ENCODE data around the gene JARID2.

The JARID2 gene

DNA sequence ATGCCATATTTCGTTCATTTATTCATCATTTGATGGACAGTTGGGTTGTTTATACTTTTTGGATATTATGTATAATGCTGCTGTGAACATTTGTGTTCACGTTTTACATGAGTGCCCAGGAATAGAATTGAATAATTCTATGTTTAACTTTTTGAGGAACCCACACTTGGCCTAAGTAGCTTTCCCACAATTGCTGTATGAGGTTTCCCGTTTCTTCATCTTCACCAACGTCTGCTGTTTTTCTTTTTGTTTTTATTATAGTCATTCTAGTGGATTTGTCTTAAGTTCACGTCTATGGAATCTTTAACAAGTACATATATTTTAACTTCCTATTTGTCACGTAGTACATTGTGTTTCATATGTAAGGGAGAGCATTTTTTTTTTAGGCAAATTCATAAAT lies 110.3 kb downstream of the JARID2 start:
- DNase-seq (ENCODE audit: low read depth): peak; percentile 24
- TF ChIP-seq, protein P1, sequence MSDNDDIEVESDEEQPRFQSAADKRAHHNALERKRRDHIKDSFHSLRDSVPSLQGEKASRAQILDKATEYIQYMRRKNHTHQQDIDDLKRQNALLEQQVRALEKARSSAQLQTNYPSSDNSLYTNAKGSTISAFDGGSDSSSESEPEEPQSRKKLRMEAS (IDR thresholded peaks at IDR 0.05; ENCODE audit: low read depth, low read length): no peak
- TF ChIP-seq POLR2A (IDR thresholded peaks at IDR 0.05; ENCODE audit: extremely low read depth, insufficient read length): no peak

DNA sequence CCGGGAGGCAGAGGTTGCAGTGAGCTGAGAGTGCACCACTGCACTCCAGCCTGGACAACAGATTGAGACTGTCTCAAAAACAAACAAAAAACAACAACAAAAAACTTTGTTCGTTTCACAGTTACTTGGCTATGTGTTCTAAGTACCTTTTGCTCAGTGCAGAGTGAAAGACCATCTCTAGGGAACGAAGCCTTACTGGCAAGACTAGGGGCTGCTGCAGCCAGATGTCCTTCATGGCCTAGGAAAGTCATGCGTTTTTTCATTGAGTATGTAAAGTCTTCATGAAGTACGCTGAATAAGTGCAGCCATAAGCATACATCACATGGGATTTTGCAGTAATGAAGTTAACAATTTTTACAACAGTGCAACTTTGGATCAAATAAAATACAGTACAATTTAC lies 111.1 kb downstream of the JARID2 start:
- H3K4me3 ChIP-seq (ENCODE audit: low read depth, low read length): no peak overlapping the region
- TF ChIP-seq, protein P1 (IDR thresholded peaks at IDR 0.05; ENCODE audit: low read depth, low read length): no peak
- TF ChIP-seq MYC (IDR thresholded peaks at IDR 0.05; ENCODE audit: low read depth, low read length) (no peak), POLR2A (IDR thresholded peaks at IDR 0.05; ENCODE audit: extremely low read depth, insufficient read length) (no peak)
- TF ChIP-seq, protein P2, sequence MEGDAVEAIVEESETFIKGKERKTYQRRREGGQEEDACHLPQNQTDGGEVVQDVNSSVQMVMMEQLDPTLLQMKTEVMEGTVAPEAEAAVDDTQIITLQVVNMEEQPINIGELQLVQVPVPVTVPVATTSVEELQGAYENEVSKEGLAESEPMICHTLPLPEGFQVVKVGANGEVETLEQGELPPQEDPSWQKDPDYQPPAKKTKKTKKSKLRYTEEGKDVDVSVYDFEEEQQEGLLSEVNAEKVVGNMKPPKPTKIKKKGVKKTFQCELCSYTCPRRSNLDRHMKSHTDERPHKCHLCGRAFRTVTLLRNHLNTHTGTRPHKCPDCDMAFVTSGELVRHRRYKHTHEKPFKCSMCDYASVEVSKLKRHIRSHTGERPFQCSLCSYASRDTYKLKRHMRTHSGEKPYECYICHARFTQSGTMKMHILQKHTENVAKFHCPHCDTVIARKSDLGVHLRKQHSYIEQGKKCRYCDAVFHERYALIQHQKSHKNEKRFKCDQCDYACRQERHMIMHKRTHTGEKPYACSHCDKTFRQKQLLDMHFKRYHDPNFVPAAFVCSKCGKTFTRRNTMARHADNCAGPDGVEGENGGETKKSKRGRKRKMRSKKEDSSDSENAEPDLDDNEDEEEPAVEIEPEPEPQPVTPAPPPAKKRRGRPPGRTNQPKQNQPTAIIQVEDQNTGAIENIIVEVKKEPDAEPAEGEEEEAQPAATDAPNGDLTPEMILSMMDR (IDR thresholded peaks at IDR 0.05; ENCODE audit: low read depth, low read length): no peak
- no peak for DNase-seq (ENCODE audit: low read depth)

More for the DNA sequence above, 110.3 kb downstream of the JARID2 start:
- no peak overlapping the region for H3K4me3 ChIP-seq (ENCODE audit: low read depth, low read length)

DNA sequence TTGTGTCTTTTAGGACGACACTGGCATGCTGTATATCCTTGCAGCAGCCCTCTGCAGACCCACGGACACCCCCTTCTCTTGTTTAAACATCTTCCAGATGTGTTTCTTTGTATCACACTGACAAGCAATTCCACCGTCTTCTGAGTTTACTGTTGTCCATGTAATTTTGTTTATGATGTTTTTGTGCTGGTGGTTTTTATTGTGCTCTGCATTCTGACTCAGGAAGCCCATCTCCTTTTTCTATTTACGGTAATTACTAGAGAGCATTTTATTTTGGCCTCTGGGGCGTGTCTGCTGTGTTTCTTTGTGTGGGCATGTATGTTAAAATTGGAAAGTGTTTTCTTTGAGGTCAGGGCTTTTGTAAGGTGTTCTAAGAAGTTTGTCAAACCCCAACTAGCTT lies 111.9 kb downstream of the JARID2 start:
- TF ChIP-seq, protein P2 (IDR thresholded peaks at IDR 0.05; ENCODE audit: low read depth, low read length): no peak
- TF ChIP-seq POLR2A (IDR thresholded peaks at IDR 0.05; ENCODE audit: extremely low read depth, insufficient read length): no peak
- TF ChIP-seq, protein P1 (IDR thresholded peaks at IDR 0.05; ENCODE audit: low read depth, low read length): no peak
- no peak for TF ChIP-seq MYC (IDR thresholded peaks at IDR 0.05; ENCODE audit: low read depth, low read length)
- DNase-seq (ENCODE audit: low read depth): no peak
- H3K4me3 ChIP-seq (ENCODE audit: low read depth, low read length): no peak overlapping the region

DNA sequence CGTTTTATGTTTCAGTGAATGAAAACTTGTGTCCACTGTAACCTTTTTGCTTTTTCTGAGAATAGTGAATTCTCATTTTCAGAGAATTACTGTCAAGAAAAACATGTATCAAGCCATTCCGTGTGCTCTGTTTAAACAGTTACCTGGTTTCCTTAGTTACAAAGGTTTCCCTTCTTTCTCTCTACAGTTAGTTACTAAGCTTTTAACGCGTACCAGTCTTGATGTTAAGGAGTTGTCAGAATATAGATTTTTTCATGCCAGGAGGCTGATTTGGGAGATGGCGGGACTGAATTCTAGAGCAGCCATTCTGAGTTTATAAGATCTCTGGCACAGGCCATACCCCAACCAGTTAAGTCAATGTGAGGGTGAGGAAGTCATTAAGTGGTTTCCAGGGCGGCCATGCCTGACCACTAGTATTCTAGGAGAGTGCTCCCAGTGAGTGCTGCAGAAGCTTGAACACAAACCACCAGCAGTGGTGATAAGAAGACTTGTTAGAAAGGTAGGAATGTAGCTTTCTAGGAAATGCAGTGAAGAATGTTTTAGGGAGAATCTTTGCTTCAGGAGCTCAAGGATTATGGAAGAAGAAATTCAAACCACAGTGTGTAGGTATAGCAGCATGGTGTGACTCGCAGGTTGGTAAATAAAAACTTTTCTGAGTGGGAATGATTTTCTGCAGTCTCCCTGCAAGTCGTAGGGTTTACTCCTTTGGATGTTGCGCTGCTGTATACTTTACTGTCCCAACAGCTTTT lies 112.9 kb downstream of the JARID2 start:
- no peak for TF ChIP-seq POLR2A (IDR thresholded peaks at IDR 0.05; ENCODE audit: extremely low read depth, insufficient read length)
- TF ChIP-seq, protein P2 (IDR thresholded peaks at IDR 0.05; ENCODE audit: low read depth, low read length): no peak
- TF ChIP-seq MYC (IDR thresholded peaks at IDR 0.05; ENCODE audit: low read depth, low read length): no peak
- TF ChIP-seq, protein P1 (IDR thresholded peaks at IDR 0.05; ENCODE audit: low read depth, low read length): no peak
- peak; percentile 66 for DNase-seq (ENCODE audit: low read depth)
- H3K4me3 ChIP-seq (ENCODE audit: low read depth, low read length): no peak overlapping the region

DNA sequence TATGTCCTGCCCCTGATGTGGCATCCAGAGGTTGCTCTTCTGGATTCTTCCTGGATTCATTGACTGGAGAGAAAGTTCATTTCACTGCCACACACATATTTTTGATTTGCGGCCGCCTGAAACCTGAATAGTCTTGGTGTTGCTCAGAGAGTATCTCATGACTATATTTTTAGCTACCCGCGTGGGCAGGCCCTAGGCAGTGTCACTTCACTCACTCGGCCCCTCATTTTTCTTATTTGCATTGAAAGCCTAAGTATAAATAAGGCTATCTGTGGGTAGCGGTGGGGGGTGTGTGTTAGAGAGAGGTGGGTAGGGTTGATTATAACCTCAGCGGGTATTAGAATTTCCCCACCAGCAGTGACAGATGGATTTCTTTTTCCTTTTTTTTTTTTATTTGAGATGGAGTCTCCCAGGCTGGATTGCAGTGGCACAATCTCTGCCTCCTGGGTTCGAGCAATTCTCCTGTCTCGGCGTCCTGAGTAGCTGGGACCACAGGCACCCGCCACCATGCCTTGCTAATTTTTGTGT lies 113.5 kb downstream of the JARID2 start:
- DNase-seq (ENCODE audit: low read depth): no peak
- TF ChIP-seq MYC (IDR thresholded peaks at IDR 0.05; ENCODE audit: low read depth, low read length): no peak
- TF ChIP-seq POLR2A (IDR thresholded peaks at IDR 0.05; ENCODE audit: extremely low read depth, insufficient read length): no peak
- TF ChIP-seq, protein P2 (IDR thresholded peaks at IDR 0.05; ENCODE audit: low read depth, low read length): no peak
- TF ChIP-seq, protein P1 (IDR thresholded peaks at IDR 0.05; ENCODE audit: low read depth, low read length): no peak
- no peak overlapping the region for H3K4me3 ChIP-seq (ENCODE audit: low read depth, low read length)

DNA sequence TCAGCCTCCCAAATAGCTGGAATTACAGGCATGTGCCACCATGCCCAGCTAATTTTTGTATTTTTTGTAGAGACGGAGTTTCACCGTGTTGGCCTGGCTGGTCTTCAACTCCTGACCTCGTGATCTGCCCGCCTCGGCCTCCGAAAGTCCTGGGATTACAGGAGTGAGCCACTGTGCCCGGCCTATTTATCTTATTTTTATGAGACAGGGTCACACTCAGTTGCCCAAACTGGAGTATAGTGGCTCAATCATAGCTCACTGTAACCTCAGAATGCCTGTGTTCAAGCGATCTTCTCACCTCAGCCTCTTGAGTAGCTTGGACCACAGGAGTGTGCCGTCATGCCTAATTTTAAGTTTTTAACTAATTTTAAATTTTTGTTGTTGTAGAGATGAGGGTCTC lies 114.4 kb downstream of the JARID2 start:
- TF ChIP-seq, protein P1 (IDR thresholded peaks at IDR 0.05; ENCODE audit: low read depth, low read length): no peak
- TF ChIP-seq, protein P2 (IDR thresholded peaks at IDR 0.05; ENCODE audit: low read depth, low read length): no peak
- TF ChIP-seq POLR2A (IDR thresholded peaks at IDR 0.05; ENCODE audit: extremely low read depth, insufficient read length) (no peak), MYC (IDR thresholded peaks at IDR 0.05; ENCODE audit: low read depth, low read length) (no peak)
- DNase-seq (ENCODE audit: low read depth): no peak

More for the DNA sequence above, 114.4 kb downstream of the JARID2 start:
- H3K4me3 ChIP-seq (ENCODE audit: low read depth, low read length): no peak overlapping the region

Data from NB4 (cell line).